GM12878 (cell line): Measurements from ENCODE around the gene TBATA. TPM values are rescaled to one million over a fixed set of nuclear protein-coding genes. Genes with fewer than 3 reads are reported as not detected.

Experiments
- ATAC-seq: fragments of 200-7000 bp; cut with Tn5 transposase; 3 replicates; pipeline ENCODE4 v1.9.1; 2020; ENCODE audit warnings: mild to moderate bottlenecking, moderate library complexity
- BruUV-seq: library from RNA; stranded (reverse); fragments of 400-500 nt; replicated peaks from 2 replicates; lab custom pipeline; 2021; lab: Mats Ljungman, UMichigan
- CTCF ChIA-PET: fragments of 300-600 bp; sonication (Branson Sonifier 250); formaldehyde crosslinking; extraction: SDS; loops from one replicate; lab custom pipeline; 2021; ENCODE audit warnings: inconsistent platforms; lab: Yijun Ruan, JAX
- POLR2A ChIA-PET: fragments of 350-600 bp; formaldehyde crosslinking; extraction: SDS; loops from one replicate; lab custom pipeline; 2021; ENCODE audit warnings: inconsistent platforms; lab: Charles Lee
- RAD21 ChIA-PET: fragments of 300-600 bp; sonication (Branson Sonifier 250); formaldehyde crosslinking; loops from one replicate; lab custom pipeline; 2023; ENCODE audit warnings: antibody characterized with exemption; ENCODE audit not compliant: unreplicated experiment; lab: Charles Lee
- SMC1A ChIA-PET: fragments of 300-600 bp; sonication (Branson Sonifier 250); formaldehyde crosslinking; loops from one replicate; lab custom pipeline; 2023; ENCODE audit not compliant: unreplicated experiment, uncharacterized antibody; lab: Charles Lee
- DNase-seq: peaks from one replicate; pipeline ENCODE4 v3.0.0-alpha.2; 2011; ENCODE audit warnings: low read depth, low spot score
- FAIRE-seq: peaks from 3 replicates; lab custom pipeline; 2011; peaks lifted over from hg19 to GRCh38; lab: Jason Lieb, UNC
- H2AFZ ChIP-seq: 2 replicates; pipeline ENCODE4 v1.6.0; 2011; ENCODE audit warnings: low read depth, low read length, control low read depth; ENCODE audit not compliant: control insufficient read depth
- H3K27ac ChIP-seq: 2 replicates; pipeline ENCODE4 v1.5.1; 2011; ENCODE audit warnings: control low read depth; ENCODE audit not compliant: control insufficient read depth, insufficient read depth
- H3K27me3 ChIP-seq, 2 experiments: replicated peaks in 1 of 2; 2 replicates each; pipeline versions ENCODE4 v1.6.0 to v1.6.1; 2011; ENCODE audit warnings: low read length in 1 of 2; ENCODE audit not compliant: control insufficient read depth in 2 of 2, insufficient read depth in 2 of 2
- H3K36me3 ChIP-seq, 2 experiments: 2 replicates each; pipeline ENCODE4 v1.5.1; 2011; ENCODE audit warnings: low read length in 1 of 2; ENCODE audit not compliant: control insufficient read depth in 2 of 2, insufficient read depth in 2 of 2
- H3K4me1 ChIP-seq: 2 replicates; pipeline ENCODE4 v1.6.1; 2011; ENCODE audit warnings: mild to moderate bottlenecking, low read length, moderate library complexity, mixed read lengths; ENCODE audit not compliant: control insufficient read depth, insufficient read depth
- H3K4me2 ChIP-seq: 2 replicates; pipeline ENCODE4 v1.6.0; 2011; ENCODE audit warnings: control low read depth; ENCODE audit not compliant: control insufficient read depth, insufficient read depth
- H3K4me3 ChIP-seq: fragments of 200-600 bp; sonication (generic); 2 replicates; pipeline ENCODE4 v1.5.1; 2016
- H3K79me2 ChIP-seq: 2 replicates; pipeline ENCODE4 v1.6.0; 2011; ENCODE audit warnings: low read length; ENCODE audit not compliant: control insufficient read depth, insufficient read depth
- H3K9ac ChIP-seq: 2 replicates; pipeline ENCODE4 v1.8.0; 2011; ENCODE audit warnings: low read length, control low read depth, mixed read lengths; ENCODE audit not compliant: control insufficient read depth, insufficient read depth
- H3K9me3 ChIP-seq: replicated peaks from 3 replicates; pipeline ENCODE4 v1.5.1; 2011; ENCODE audit warnings: mild to moderate bottlenecking, low read length; ENCODE audit not compliant: control insufficient read depth, insufficient read depth
- H4K20me1 ChIP-seq: 2 replicates; pipeline ENCODE4 v1.6.0; 2011; ENCODE audit not compliant: control insufficient read depth, insufficient read depth
- E2F4 ChIP-seq: IDR thresholded peaks from 2 replicates; pipeline ENCODE4 v1.6.1; 2012; ENCODE audit warnings: low read depth, low read length, improper control_type of control experiment
- ELK1 ChIP-seq: IDR thresholded peaks from 2 replicates; pipeline ENCODE4 v1.6.1; 2012; ENCODE audit warnings: low read depth, low read length, improper control_type of control experiment
- HDAC6 ChIP-seq: fragments of 200-600 bp; sonication (generic); IDR thresholded peaks from one replicate; pipeline ENCODE4 v1.8.0; 2017; ENCODE audit warnings: antibody characterized with exemption; ENCODE audit not compliant: unreplicated experiment
- IKZF1 ChIP-seq: fragments of 450-650 bp; conservative IDR thresholded peaks from 2 replicates; pipeline ENCODE4 v1.6.1; 2017; ENCODE audit warnings: antibody characterized with exemption, mild to moderate bottlenecking
- KLF5 ChIP-seq: fragments of 450-650 bp; IDR thresholded peaks from 2 replicates; pipeline ENCODE4 v1.6.1; 2014; ENCODE audit warnings: mild to moderate bottlenecking; ENCODE audit not compliant: partially characterized antibody
- MYC ChIP-seq: IDR thresholded peaks from 2 replicates; pipeline ENCODE4 v1.6.1; 2011; ENCODE audit warnings: mild to moderate bottlenecking, low read length, moderate library complexity, inconsistent platforms; ENCODE audit not compliant: insufficient read depth, insufficient replicate concordance, insufficient read length, severe bottlenecking
- RFX5 ChIP-seq: IDR thresholded peaks from 2 replicates; pipeline ENCODE4 v1.6.1; 2011; ENCODE audit warnings: low read depth, low read length, improper control_type of control experiment
- SKIL ChIP-seq: fragments of 450-650 bp; IDR thresholded peaks from 2 replicates; pipeline ENCODE4 v1.6.1; 2017; ENCODE audit warnings: mild to moderate bottlenecking, low read depth, inconsistent platforms; ENCODE audit not compliant: poor library complexity, severe bottlenecking
- SMAD1 ChIP-seq: fragments of 450-650 bp; IDR thresholded peaks from 2 replicates; pipeline ENCODE4 v1.6.1; 2018; ENCODE audit warnings: mild to moderate bottlenecking, low read depth; ENCODE audit not compliant: partially characterized antibody
- SREBF2 ChIP-seq: IDR thresholded peaks from 2 replicates; pipeline ENCODE4 v1.6.1; 2012; ENCODE audit warnings: mild to moderate bottlenecking, low read length
- STAT1 ChIP-seq: fragments of 450-650 bp; conservative IDR thresholded peaks from 2 replicates; pipeline ENCODE4 v1.6.1; 2014; ENCODE audit warnings: antibody characterized with exemption, mild to moderate bottlenecking
- TCF3 ChIP-seq: IDR thresholded peaks from 2 replicates; pipeline ENCODE4 v1.6.1; 2012; ENCODE audit warnings: low read depth, mild to moderate bottlenecking, low read length, borderline replicate concordance; ENCODE audit not compliant: insufficient read depth
- YBX1 ChIP-seq: fragments of 450-650 bp; IDR thresholded peaks from 2 replicates; pipeline ENCODE4 v1.6.1; 2016; ENCODE audit warnings: antibody characterized with exemption
- YY1 ChIP-seq: IDR thresholded peaks from 2 replicates; pipeline ENCODE4 v1.6.1; 2011; ENCODE audit warnings: low read depth, mild to moderate bottlenecking, low read length
- ZNF592 ChIP-seq: fragments of 450-650 bp; IDR thresholded peaks from 2 replicates; pipeline ENCODE4 v1.6.1; 2017; ENCODE audit warnings: mild to moderate bottlenecking, moderate library complexity
- whole genome bisulfite sequencing: methylation state at CpG from one replicate; pipeline ENCODE4 v1.1.6; 2016; ENCODE audit warnings: low lambda C conversion rate; ENCODE audit not compliant: insufficient replicate concordance, insufficient coverage; ENCODE audit errors: missing lambda C conversion rate; 5-methylcytosine and 5-hydroxymethylcytosine counted together
- in situ Hi-C: fragments of 300-500 bp; cut with MboI; formaldehyde crosslinking; loops from 9 replicates; pipeline ENCODE4 v1.14.3; 2018; ENCODE audit warnings: mixed read lengths
- intact Hi-C: fragments of 100-400 bp; cut with micrococcal nuclease; formaldehyde crosslinking; loops from one replicate; pipeline ENCODE4 v1.14.2; 2022; ENCODE audit not compliant: unreplicated experiment
- polyA plus RNA-seq, 11 experiments: library from polyadenylated mRNA; depleted of rRNA in 4 of 11; unstranded in 6 of 11; stranded (reverse) in 5 of 11; fragments of >200 nt; fragmentation: Nextera tagmentation in 4 of 11; fragmentation: Illumina TruSeq in 1 of 11; extraction: Ambion mirVana in 4 of 11; extraction: Trizol in 1 of 11; gene quantifications; 1 replicate in 1 of 11; 2 replicates in 10 of 11; pipeline versions ENCODE4 v1.2.1 to v1.2.3, GENCODE V29; 2011 to 2016; ENCODE audit warnings: inconsistent platforms in 2 of 11, missing spikeins in 2 of 11, low read depth in 1 of 11
- total RNA-seq, 4 experiments: library from RNA; depleted of rRNA in 3 of 4; stranded (reverse); fragments of >200 nt in 3 of 4; fragmentation: Illumina TruSeq in 1 of 4; extraction: Trizol in 1 of 4; gene quantifications; 2 replicates each; pipeline versions ENCODE4 v1.2.1 to v1.2.3, GENCODE V29; 2013 to 2021

The TBATA gene
- total and polyA plus RNA-seq, 10 of the 15 experiments (the other 5 are each of a cell fraction or from before 2014, with no cell fraction given) = not detected

- H3K4me1 ChIP-seq = no peaks in the 10 kb centered on the region
- H3K79me2 ChIP-seq = no peaks in the 10 kb centered on the region
- no peak overlapping the region for H2AFZ ChIP-seq
- intact Hi-C loops (no loop called here), in situ Hi-C loops (no loop called here)
- ChIA-PET POLR2A (no interaction called here), CTCF (no interaction called here), RAD21 (no interaction called here), SMC1A (interaction anchor here (1.3 kb wide), 1 partner anchor 9 kb away, joined by 3 read pairs; no protein-coding TSS in a partner anchor)
- BruUV-seq = no TSS peak
- 31% methylated on average over 12 of the region's 12 CpGs for WGBS
- DNase-seq (no peak), ATAC-seq (no peak), FAIRE-seq (no peak)
- no peaks in the 10 kb centered on the region for H3K9me3 ChIP-seq
- H3K27ac ChIP-seq = no peak overlapping the region
- H3K4me2 ChIP-seq = no peak overlapping the region
- no peaks in the 10 kb centered on the region for H4K20me1 ChIP-seq
- H3K36me3 ChIP-seq = no peaks in the 10 kb centered on the region
- no peak overlapping the region for H3K4me3 ChIP-seq
- no peak overlapping the region for H3K9ac ChIP-seq
- H3K27me3 ChIP-seq = no peaks in the 10 kb centered on the region; a peak in 1 of 4 replicates
- TF ChIP-seq TCF3 (no peak), MYC (no peak), KLF5 (no peak), E2F4 (no peak), HDAC6 (no peak), SKIL (no peak), STAT1 (no peak), ZNF592 (no peak), YY1 (no peak), ELK1 (no peak), SREBF2 (no peak), SMAD1 (no peak), YBX1 (no peak), IKZF1 (no peak), RFX5 (no peak)
Observed at GRCh38 chr10:70740406-70741288, 44.5 kb downstream of the TBATA start.
